Measurements from ENCODE around the gene KRAS. TPM values are rescaled to one million over a fixed set of nuclear protein-coding genes. Genes with fewer than 3 reads are reported as not detected.
A peak's percentile ranks its signal among the peaks of the same experiment; 100 is the strongest.

Gene KRAS
- total RNA-seq, 1 donor from 2014 or later: 54.2 TPM

DNA sequence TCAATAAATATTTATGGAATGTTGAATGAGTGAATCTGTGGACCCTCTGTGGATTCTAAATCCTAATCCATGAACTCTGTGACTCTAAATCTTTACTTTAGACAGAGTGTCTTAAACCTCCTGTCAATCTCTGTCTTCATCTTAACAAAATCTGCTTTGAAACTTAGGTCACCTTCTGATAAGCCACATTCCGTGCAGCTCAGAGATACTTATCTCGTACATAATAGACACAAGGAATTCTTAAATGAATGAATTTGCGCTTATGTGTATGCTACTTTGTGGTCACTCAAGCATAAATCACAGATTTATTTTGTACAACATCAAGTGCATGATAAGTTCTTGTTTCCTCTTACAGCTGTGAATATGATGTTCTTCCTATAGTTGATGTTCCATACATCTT lies 2.2 kb upstream of the KRAS start:
- Mint-ChIP-seq H3K9me3 (ENCODE audit: unreplicated experiment) (no peaks in the 10 kb centered on the region), H3K4me3 (ENCODE audit: unreplicated experiment) (no peak overlapping the region), H3K27me3 (ENCODE audit: unreplicated experiment) (peaks cover 17% of the 10 kb centered on the region), H3K4me1 (ENCODE audit: unreplicated experiment) (peaks cover 13% of the 10 kb centered on the region), H3K27ac (ENCODE audit: unreplicated experiment) (no peak overlapping the region), H3K36me3 (ENCODE audit: low read depth, unreplicated experiment) (no peaks in the 10 kb centered on the region)
- DNase-seq (ENCODE audit: low spot score): no peak
- TF ChIP-seq, protein P1, sequence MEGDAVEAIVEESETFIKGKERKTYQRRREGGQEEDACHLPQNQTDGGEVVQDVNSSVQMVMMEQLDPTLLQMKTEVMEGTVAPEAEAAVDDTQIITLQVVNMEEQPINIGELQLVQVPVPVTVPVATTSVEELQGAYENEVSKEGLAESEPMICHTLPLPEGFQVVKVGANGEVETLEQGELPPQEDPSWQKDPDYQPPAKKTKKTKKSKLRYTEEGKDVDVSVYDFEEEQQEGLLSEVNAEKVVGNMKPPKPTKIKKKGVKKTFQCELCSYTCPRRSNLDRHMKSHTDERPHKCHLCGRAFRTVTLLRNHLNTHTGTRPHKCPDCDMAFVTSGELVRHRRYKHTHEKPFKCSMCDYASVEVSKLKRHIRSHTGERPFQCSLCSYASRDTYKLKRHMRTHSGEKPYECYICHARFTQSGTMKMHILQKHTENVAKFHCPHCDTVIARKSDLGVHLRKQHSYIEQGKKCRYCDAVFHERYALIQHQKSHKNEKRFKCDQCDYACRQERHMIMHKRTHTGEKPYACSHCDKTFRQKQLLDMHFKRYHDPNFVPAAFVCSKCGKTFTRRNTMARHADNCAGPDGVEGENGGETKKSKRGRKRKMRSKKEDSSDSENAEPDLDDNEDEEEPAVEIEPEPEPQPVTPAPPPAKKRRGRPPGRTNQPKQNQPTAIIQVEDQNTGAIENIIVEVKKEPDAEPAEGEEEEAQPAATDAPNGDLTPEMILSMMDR (IDR thresholded peaks at IDR 0.05; ENCODE audit: unreplicated experiment): no peak

DNA sequence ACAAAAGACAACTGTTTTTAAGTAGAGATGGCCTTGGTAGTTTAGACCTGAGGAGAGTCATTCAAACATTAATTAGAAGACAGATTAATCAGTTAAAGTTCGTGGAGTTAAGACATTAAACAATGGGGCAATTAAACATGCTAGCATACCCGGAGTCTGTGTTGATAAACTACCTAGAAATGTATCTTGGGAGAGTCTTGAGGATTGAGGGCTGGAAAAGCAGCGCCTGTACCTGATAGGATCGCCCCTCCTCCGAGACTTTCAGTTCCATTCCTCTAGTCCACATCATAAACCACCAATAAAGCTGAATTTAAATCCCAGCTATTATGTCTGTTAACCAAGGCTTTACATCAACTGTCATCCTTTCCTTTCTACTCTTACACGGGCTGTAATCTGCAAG lies 1.0 kb upstream of the KRAS start:
- peak overlapping the region; percentile 90 for H3K4me3 Mint-ChIP-seq (ENCODE audit: unreplicated experiment)
- no peaks in the 10 kb centered on the region for H3K9me3 Mint-ChIP-seq (ENCODE audit: unreplicated experiment)
- peak overlapping the region; percentile 84 for H3K27ac Mint-ChIP-seq (ENCODE audit: unreplicated experiment)
- peaks cover 3% of the 10 kb centered on the region for H3K36me3 Mint-ChIP-seq (ENCODE audit: low read depth, unreplicated experiment)
- H3K27me3 Mint-ChIP-seq (ENCODE audit: unreplicated experiment): peaks cover 17% of the 10 kb centered on the region
- TF ChIP-seq, protein P1 (IDR thresholded peaks at IDR 0.05; ENCODE audit: unreplicated experiment): no peak
- no peak for DNase-seq (ENCODE audit: low spot score)
- H3K4me1 Mint-ChIP-seq (ENCODE audit: unreplicated experiment): peaks cover 18% of the 10 kb centered on the region

DNA sequence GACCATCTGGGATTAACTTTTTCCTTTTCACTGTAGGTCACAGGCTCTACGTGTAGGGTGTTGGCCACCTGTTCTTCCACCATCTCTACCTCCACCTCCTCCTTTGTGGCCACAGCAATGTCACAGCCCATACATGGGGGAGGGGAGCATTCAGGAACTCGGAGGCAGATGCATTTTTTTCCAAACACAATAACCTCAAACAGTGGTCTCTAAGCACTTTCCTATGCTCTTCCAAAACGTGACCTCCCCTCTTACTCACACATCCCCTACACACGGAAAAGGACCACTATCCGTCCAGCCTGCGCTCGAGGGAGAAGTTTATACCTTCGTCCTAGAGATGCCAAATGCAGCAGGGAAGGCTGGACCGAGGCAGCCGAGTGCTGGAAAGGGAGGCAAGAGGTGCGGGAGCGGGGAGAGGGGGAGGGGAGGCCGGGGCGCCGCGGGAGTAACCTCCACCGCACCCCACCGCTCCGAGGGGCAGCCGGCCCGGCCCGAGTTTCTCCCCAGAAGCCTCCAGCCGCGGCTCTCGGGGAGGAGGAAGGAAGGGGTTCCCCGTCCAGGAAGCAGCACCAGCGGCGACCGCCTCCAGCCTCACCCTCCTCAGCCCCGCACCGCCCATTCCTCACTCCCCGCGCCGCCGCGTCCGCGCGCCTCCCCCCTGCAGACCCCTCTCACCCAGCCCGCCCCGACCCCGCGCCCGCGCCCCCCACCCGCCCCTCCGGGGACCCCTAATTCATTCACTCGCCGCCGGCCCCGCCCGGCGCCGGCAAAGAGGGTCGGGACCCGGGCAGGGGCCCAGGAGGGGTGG lies 594 bp downstream of the KRAS start:
- Mint-ChIP-seq H3K27me3 (ENCODE audit: unreplicated experiment) (peaks cover 18% of the 10 kb centered on the region), H3K4me1 (ENCODE audit: unreplicated experiment) (peaks cover 22% of the 10 kb centered on the region)
- TF ChIP-seq, protein P1 (IDR thresholded peaks at IDR 0.05; ENCODE audit: unreplicated experiment): no peak

DNA sequence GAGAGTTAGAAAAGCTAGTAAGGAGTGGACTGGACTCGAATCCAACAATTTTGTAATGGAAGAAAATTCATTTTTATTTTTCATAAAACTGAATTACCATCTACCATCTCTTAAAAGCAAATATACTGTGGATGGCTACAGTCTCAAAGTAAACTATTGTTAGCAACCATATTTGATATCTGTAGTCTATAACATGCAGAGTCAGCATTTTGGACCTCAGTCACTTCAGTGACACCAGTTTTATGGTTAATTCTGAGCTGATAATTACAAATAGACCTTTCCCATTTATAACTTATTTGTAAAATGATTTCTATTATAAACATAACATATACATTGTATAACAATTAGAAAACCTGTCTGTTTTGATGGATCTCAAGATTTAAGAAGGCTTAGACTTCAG lies 2.0 kb downstream of the KRAS start:
- TF ChIP-seq, protein P1 (IDR thresholded peaks at IDR 0.05; ENCODE audit: unreplicated experiment): no peak
- H3K4me1 Mint-ChIP-seq (ENCODE audit: unreplicated experiment): peaks cover 22% of the 10 kb centered on the region
- no peak overlapping the region for H3K27ac Mint-ChIP-seq (ENCODE audit: unreplicated experiment)
- peaks cover 10% of the 10 kb centered on the region for H3K36me3 Mint-ChIP-seq (ENCODE audit: low read depth, unreplicated experiment)
- no peaks in the 10 kb centered on the region for H3K9me3 Mint-ChIP-seq (ENCODE audit: unreplicated experiment)
- H3K27me3 Mint-ChIP-seq (ENCODE audit: unreplicated experiment): peaks cover 18% of the 10 kb centered on the region
- no peak for DNase-seq (ENCODE audit: low spot score)
- H3K4me3 Mint-ChIP-seq (ENCODE audit: unreplicated experiment): no peak overlapping the region

More for the DNA sequence above, 594 bp downstream of the KRAS start:
- Mint-ChIP-seq H3K36me3 (ENCODE audit: low read depth, unreplicated experiment) (peaks cover 10% of the 10 kb centered on the region), H3K27ac (ENCODE audit: unreplicated experiment) (peak overlapping the region; percentile 95), H3K4me3 (ENCODE audit: unreplicated experiment) (peak overlapping the region; percentile 97), H3K9me3 (ENCODE audit: unreplicated experiment) (no peaks in the 10 kb centered on the region)
- peak; percentile 53 for DNase-seq (ENCODE audit: low spot score)

DNA sequence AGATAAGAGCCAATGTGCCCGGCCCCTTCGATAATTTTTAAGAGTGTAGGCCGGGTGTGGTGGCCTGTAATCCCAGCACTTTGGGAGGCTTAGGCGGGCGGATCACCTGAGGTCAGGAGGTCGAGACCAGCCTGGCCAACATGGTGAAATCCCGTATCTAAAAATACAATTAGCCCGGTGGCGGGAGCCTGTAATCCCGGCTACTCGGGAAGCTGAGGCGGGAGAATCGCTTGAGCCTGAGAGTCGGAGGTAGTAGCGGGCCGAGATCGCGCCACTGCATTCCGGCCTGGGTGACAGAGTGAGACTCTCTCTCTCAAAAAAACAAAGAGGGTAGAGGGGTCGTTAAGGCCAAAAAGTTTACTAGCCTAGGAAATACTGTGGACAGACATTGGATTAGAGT lies 2.6 kb downstream of the KRAS start:
- DNase-seq (ENCODE audit: low spot score): no peak
- Mint-ChIP-seq H3K9me3 (ENCODE audit: unreplicated experiment) (no peaks in the 10 kb centered on the region), H3K4me3 (ENCODE audit: unreplicated experiment) (no peak overlapping the region), H3K4me1 (ENCODE audit: unreplicated experiment) (peaks cover 22% of the 10 kb centered on the region), H3K27me3 (ENCODE audit: unreplicated experiment) (peaks cover 16% of the 10 kb centered on the region), H3K27ac (ENCODE audit: unreplicated experiment) (no peak overlapping the region), H3K36me3 (ENCODE audit: low read depth, unreplicated experiment) (peaks cover 10% of the 10 kb centered on the region)
- TF ChIP-seq, protein P1 (IDR thresholded peaks at IDR 0.05; ENCODE audit: unreplicated experiment): no peak

Data from endothelial cell (in vitro differentiated cells).